HG03457 (cell line): ENCODE data around the gene CHD5.

Experiments used
- ATAC-seq: cut with Tn5 transposase; IDR thresholded peaks from one replicate; pipeline ENCODE4 v1.9.1; 2021; ENCODE audit warnings: moderate number of reproducible peaks; ENCODE audit not compliant: unreplicated experiment

Gene CHD5

DNA sequence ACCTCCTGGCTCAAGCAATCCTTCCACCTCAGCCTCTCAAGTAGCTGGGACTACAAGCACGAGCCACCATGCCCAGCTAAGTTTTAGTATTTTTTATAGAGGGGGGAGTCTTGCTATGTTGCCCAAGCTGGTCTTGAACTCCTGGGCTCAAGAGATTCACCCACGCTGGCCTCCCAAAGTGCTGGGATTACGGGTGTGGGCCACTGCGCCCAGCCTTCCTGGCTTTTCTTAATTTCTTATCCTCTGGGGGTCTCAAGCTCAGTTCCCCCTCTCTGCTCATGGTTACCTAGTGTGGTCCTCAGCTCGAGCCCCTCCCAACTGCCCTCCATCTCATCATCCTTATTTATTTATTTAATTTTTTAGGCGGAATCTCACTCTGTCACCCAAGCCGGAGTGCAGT is 22.1 kb upstream of the CHD5 start:
- no peak for ATAC-seq

DNA sequence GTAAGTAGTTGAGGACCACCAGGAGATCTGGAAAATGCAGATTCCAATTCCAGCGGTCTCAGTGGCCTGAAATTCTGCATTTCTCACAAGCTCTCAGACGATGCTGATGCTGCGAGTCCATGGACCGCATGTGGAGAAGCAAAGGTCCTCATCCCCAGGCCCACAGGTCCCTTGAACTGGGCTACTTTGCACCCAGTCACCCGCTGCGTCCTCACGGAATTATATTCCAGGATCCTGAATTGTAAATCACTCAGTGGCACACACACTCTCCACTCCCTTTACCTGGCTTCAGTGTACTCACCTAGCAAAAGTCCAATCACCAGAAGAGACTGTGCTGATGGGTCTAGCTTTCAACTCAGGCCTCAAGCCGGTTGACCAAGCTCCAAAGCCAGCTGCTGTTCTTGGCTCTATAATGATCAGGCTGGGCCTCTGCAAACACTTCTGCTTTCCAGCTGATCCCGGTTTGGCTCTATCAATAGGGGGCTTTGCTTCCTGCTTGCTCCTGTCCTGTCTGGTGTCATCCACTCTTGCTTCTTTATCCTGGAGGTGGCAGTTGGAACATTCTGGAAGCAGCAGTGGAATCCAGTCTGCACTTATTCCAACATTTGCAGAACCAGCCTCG is 20.2 kb upstream of the CHD5 start:
- no peak for ATAC-seq

GRCh38 chr1:6199298-6200187 is 19.4 kb upstream of the CHD5 start, which contains the start of gene RPL22:
TSS of gene RPL22 (minus strand) at chr1:6199595. CDS start at chr1:6199573, 22 bp downstream.
- ATAC-seq = peak; percentile 86

DNA sequence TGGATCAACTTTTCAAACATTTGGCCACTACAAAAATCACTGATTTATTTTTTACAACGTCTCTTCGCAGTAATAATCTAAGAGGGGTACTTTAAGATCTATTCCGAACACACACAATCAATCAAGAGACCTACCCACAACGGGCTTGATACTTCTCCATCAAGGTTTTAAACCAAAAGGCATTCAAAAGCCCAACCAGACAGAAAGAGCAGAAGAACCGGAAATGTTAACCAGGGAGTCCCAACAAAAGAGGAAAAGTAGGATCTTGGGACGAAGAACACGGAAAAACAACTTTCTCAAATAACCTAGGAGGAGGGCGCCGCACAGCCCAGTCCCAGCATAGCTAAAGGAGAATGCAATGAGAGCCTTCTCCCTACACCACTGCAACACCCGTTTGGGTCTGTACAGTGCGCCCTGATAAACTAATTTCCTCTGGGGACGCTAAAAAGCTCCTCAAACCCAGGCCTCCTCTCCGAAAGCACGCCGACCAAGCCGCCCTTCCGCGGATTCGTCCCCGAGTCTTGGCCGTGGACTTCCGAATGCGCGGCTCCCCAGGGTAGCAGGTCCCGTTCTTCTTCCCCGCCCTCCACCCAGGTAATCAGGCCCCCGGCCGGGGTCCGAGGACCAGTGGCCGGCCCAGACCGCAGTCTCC is 18.7 kb upstream of the CHD5 start:
- peak; percentile 12 for ATAC-seq

GRCh38 chr1:6197746-6198427 is 17.8 kb upstream of the CHD5 start:
- no peak for ATAC-seq

- ATAC-seq = no peak
These were observed 11.8 kb upstream of the CHD5 start for GRCh38 chr1:6191968-6192367.

- ATAC-seq = no peak
These were observed 8.3 kb upstream of the CHD5 start for GRCh38 chr1:6188466-6188865.

GRCh38 chr1:6185635-6186382 is 5.7 kb upstream of the CHD5 start:
- no peak for ATAC-seq

GRCh38 chr1:6185151-6185550 is 5.0 kb upstream of the CHD5 start:
- ATAC-seq = no peak

- no peak for ATAC-seq
These were observed 4.1 kb upstream of the CHD5 start for GRCh38 chr1:6184083-6184783.

- no peak for ATAC-seq
These were observed 3.4 kb upstream of the CHD5 start for GRCh38 chr1:6183520-6183989.

- ATAC-seq = no peak
These were observed 1.2 kb upstream of the CHD5 start for GRCh38 chr1:6181347-6181770.

GRCh38 chr1:6180707-6181311 is 688 bp upstream of the CHD5 start:
- no peak for ATAC-seq

DNA sequence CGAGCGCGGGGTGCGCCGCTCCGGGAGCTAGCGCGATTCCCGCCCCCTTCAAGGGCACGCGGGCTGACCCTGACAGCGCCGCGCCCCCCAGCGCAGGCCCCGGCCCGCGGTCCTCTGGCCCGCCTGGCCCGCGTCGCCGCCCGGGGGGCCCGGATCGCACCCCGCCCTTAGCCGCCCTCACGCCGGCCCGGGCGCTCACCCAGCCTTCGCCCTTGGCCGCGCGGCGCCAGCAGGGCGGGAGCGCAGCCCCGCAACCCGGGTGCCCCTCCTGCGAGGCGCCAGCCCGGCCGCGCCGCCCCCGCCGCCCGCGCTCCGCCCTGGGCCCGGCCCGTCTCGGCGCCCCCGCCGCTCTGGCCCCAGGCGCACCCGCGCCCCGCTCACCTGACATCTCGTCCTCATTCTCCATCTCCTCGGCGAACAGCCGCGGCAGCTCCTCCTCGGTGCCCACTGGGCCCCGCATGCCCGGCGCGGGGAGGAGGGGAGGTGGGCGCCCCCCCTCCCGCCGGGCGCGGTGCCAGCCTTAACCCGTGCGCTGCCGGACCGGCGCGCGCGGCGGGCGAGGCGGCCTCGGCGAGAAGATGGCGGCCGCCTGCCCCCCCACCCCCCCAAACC is 451 bp downstream of the CHD5 start:
- no peak for ATAC-seq

DNA sequence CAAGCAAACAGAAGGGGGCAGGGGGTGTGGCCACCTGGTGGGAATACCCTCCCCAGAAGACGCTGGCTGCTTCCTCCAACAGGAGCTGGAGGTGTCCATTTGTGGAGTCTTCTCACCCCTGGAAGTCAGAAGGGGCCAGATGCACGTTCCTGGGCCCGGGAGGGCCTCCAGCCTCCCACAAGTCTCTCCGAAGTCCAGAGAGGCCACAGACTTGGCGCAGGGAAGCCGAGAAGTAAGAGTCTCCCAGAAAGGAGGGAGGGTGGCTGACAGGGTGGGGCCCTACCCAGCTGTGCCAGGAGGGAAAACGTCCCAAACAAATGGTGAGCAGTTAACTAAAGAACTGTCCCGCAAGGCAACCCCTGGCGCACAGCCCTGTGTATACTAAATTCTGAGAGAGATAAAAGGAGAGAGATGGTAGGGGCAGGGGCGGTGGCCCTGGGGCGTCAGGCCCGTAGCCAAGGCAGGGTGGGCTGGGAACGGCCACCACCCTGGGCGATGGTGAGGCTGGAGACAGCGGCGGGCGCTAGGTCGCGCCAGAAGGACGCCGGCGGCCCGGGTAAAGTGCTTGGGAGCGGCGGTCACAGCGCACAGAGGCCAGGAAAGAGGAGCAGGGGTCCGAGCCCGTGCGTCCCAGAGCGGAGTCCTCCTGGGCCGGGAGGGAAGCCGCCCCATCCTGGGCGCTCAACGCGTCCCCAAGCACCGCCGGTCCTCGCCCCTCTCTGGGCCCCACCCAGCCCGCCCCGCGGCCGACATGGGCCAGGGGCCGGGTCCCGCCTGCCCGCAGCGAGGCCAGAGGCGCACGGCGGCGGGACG is 1.2 kb downstream of the CHD5 start:
- no peak for ATAC-seq

GRCh38 chr1:6177681-6178380 is 2.3 kb downstream of the CHD5 start:
- no peak for ATAC-seq

DNA sequence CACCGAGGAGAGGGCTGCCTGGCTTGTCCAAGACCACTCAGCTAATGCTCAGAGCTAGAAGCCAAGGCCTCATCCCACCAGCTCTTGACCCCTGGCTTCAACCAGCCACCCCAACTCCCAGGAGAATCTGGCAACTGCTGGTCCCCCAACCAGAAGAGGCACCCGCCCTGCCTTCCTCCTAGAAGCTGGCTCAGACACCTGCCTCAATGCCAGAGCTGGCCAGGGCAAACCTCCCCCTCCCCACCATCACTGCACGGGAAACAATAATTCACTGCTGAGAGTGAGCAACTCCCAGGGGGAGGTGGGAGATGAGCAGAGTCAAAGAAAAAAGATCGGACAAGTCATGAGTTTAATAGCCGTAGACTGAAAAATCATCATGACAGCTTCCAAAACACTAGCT is 3.3 kb downstream of the CHD5 start:
- no peak for ATAC-seq
